HepG2 (cell line): Measurements from ENCODE around the gene TFDP2.

Experiments
- NFE2L2 ChIP-seq: fragments of 150-350 bp; IDR thresholded peaks from 2 replicates; pipeline ENCODE4 v1.6.1; 2014; ENCODE audit warnings: low read length
- POLR2AphosphoS2 ChIP-seq: IDR thresholded peaks from 2 replicates; pipeline ENCODE4 v1.6.1; 2011; ENCODE audit warnings: low read depth, low read length, improper control_type of control experiment
- ZNF263 ChIP-seq: sonication (generic); formaldehyde crosslinking; IDR thresholded peaks from 2 replicates; pipeline ENCODE4 v1.4.0; 2020; ENCODE audit warnings: missing genetic modification reagents

GRCh38 chr3:142151828-142152227, 2.5 kb upstream of the TFDP2 start:
- TF ChIP-seq NFE2L2 (no peak), ZNF263 (no peak), POLR2AphosphoS2 (no peak)
